GM12865 (cell line): Measurements from ENCODE around the gene ARHGEF17.

Experiments used
- DNase-seq: peaks from one replicate; pipeline ENCODE4 v3.0.0; 2010; ENCODE audit warnings: low read depth
- H3K4me3 ChIP-seq: 2 replicates; pipeline ENCODE4 v1.5.1; 2011; ENCODE audit warnings: mild to moderate bottlenecking, low read depth, low read length, control low read depth
- TF ChIP-seq, protein P1 (sequence below): IDR thresholded peaks from 2 replicates; pipeline ENCODE4 v1.5.1; 2011; ENCODE audit warnings: low read length, control low read depth, low read depth, inconsistent platforms; ENCODE audit not compliant: insufficient read depth; ENCODE audit errors: missing control alignments

The ARHGEF17 gene

DNA sequence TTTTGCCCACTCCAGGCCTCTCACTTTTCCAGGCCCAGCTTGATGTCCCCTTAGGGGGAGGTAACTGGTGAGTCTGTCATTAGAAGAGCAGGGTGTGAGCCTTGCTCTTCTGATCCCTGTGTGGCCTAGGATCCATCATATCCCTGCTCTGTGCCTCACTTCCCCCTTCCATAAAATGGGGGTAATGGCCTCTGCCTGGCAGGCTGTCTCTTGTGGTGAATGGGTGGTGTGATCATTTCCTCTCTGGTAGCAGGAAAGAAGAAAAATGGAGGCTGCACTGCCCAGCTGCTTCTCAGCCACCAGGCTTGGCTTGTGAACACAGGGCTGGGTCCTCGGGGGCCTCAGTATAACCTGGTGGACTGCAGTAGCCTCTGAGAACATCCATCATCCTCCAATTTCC lies 5.6 kb downstream of the ARHGEF17 start:
- peak; percentile 49 for DNase-seq
- H3K4me3 ChIP-seq: peak overlapping the region; percentile 25
- TF ChIP-seq, protein P1, sequence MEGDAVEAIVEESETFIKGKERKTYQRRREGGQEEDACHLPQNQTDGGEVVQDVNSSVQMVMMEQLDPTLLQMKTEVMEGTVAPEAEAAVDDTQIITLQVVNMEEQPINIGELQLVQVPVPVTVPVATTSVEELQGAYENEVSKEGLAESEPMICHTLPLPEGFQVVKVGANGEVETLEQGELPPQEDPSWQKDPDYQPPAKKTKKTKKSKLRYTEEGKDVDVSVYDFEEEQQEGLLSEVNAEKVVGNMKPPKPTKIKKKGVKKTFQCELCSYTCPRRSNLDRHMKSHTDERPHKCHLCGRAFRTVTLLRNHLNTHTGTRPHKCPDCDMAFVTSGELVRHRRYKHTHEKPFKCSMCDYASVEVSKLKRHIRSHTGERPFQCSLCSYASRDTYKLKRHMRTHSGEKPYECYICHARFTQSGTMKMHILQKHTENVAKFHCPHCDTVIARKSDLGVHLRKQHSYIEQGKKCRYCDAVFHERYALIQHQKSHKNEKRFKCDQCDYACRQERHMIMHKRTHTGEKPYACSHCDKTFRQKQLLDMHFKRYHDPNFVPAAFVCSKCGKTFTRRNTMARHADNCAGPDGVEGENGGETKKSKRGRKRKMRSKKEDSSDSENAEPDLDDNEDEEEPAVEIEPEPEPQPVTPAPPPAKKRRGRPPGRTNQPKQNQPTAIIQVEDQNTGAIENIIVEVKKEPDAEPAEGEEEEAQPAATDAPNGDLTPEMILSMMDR: no peak

DNA sequence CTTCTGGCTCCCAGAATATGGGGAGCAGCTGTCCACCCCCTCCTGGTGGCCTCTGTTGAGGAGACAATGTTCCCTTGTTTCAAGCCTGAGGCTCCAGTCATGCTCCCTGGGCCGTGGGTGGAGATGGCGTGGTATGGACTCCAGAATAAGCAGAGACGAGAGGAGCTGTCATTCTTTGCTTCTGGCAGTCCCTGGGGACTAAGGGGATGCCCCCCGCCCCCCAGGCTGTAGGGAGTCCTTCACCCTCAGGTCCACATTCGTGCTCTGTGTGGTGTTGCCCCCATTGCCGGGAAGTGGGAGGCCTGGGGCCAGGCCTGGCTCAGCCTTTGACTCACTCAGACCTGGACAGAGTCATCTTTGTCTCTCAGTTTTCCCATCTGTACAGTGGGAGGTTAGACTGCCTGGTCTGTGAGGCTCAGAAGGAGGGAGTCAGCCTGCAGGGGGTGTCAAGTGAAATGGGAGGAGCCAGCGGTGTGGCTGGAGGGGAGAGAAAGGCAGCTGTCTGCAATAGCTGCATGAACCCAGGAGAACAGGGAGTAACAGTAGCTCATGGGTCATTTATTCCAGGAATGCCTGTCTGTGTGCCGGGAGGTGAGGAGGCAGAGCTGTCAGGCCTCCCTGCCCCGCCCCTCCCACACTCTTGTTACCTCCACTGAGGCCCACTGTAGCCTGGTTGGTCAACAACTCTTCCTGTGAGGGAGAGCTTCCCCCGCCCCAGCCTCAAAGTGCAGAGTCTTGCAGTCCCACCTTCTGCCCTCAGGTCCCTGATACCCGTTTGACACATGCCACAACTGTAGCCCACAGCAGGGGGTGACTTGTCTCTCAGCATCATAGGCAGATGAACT lies 6.3 kb downstream of the ARHGEF17 start:
- TF ChIP-seq, protein P1: no peak
- H3K4me3 ChIP-seq: no peak overlapping the region; the same call in 1 of the 2 replicates
- peak; percentile 47 for DNase-seq

DNA sequence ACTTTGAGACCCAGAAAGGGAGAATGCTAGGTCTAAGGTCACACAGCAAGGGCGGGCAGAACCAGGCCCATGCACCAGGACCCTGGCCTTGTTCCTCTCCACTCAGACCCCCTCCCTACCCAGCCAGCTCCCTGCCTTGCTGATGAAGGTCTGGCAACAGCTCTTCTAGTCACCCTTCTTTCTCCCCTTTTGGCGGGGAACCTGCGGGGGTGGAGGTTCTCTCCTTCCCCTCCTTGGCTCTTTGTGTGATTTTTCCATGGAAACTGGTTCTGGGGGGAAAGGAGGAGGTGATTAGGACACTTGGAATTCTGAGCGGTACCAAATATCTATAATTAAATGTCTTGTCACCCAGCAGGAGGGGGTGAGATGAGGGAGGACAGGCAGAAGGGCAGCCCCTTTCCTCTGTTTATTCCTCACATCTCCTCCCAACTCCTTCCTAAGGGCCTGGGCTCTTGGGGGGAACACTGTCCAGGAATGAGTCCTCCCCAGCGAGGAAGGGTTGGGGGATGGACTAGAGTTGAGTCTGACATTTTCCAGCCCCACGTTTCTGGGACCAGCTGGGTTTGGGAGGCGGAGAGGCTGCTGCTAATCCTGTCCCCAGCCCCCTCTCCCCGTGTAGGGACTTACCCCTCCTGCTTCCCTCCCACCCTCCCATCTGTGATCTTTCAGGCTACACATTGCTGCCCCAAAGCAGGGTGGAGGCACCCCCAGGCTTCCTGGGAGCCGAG lies 7.4 kb downstream of the ARHGEF17 start:
- no peak overlapping the region for H3K4me3 ChIP-seq
- DNase-seq: no peak
- TF ChIP-seq, protein P1: no peak

DNA sequence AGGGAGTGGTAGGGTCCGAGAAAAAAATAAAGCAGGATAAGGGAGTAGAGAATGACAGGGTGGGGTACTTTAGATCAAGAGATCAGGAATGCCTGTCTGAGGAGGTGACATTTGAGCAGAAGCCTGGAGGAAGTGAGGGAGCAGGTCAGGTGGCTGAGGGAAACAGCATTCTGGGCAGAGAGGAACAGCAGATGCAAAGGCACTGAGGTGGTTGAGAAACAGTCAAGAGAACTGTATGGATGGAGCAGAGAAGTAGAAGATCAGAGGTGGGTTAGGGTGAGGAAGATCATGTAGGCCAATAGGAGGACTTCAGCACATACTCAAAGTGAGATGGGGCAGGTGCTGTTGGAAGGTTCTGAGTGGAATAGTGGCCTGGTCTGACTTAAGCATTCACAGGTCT lies 8.3 kb downstream of the ARHGEF17 start:
- DNase-seq: no peak
- TF ChIP-seq, protein P1: no peak
- no peak overlapping the region for H3K4me3 ChIP-seq

DNA sequence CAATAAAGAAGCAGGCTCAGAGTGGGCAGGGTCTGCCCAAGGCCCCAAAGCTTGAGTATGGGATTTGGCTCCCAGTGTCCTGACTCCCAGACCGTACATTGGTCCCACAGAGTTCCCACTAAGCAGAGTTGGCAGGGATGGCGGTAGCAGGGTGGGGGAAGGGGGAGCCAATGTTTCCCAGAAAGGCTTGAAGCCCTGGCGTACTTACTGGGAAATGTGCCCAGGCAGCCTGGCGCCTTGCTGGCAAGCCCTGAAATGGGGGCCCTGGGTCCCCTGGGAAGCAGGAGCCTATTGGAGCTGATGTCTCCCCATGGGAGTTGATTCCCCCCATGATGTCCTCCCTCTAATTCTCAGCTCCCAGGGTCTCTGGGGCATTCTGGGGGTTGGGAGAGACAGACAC lies 9.3 kb downstream of the ARHGEF17 start:
- H3K4me3 ChIP-seq: no peak overlapping the region
- TF ChIP-seq, protein P1: no peak
- DNase-seq: no peak

DNA sequence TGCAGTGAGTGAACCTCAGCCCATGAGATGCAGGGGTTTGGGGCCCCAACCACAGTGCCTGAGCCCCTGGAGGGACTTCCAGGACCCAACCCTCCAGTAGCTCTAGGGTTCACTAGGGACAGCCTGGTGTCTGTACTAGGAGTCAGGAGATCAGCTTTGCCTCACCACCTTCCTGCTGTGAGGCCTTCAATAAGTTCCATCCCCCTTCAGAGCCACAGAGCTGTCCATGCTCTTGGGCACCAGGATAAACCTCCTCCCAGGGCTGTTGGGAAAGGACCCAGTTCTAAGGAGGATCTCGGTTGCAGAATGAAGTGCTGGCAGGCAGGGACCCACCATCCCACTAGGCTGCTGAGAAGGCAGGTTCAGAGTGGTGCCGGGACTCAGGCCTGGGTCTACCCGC lies 9.7 kb downstream of the ARHGEF17 start:
- no peak overlapping the region for H3K4me3 ChIP-seq
- DNase-seq: no peak
- TF ChIP-seq, protein P1: no peak
